HEK293 (cell line): Measurements from ENCODE around the gene HDLBP.

Experiments
- CTCF ChIA-PET: fragments of 350-600 bp; formaldehyde crosslinking; extraction: SDS; loops from one replicate; lab custom pipeline; 2021; ENCODE audit warnings: antibody characterized with exemption; lab: Yijun Ruan, JAX
- POLR2A ChIA-PET: fragments of 300-600 bp; formaldehyde crosslinking; extraction: SDS; loops from one replicate; lab custom pipeline; 2020; ENCODE audit warnings: antibody characterized with exemption, inconsistent platforms; lab: Yijun Ruan, JAX
- H3K27ac ChIP-seq: fragments of 200-500 bp; sonication (Bioruptor generic); 2 replicates; pipeline ENCODE4 v1.5.1; 2014; ENCODE audit warnings: low read depth, low read length, control low read depth, inconsistent platforms; ENCODE audit errors: extremely low read depth
- H3K36me3 ChIP-seq, 2 experiments: fragments of 200-500 bp in 1 of 2; sonication (Bioruptor generic) in 1 of 2; 1 replicate in 1 of 2; 2 replicates in 1 of 2; pipeline ENCODE4 v1.5.1; 2014 to 2017; ENCODE audit warnings: inconsistent platforms in 2 of 2, low read length in 2 of 2; ENCODE audit not compliant: control insufficient read depth in 2 of 2, insufficient read depth in 1 of 2
- H3K4me1 ChIP-seq: fragments of 200-500 bp; sonication (Bioruptor generic); 2 replicates; pipeline ENCODE4 v1.5.1; 2014; ENCODE audit warnings: mild to moderate bottlenecking, low read length, inconsistent platforms; ENCODE audit not compliant: control insufficient read depth, insufficient read depth
- H3K4me3 ChIP-seq: 2 replicates; pipeline ENCODE4 v1.5.1; 2011; ENCODE audit warnings: low read depth, mild to moderate bottlenecking, control low read depth, low read length, moderate library complexity
- H3K9me3 ChIP-seq: fragments of 200-500 bp; sonication (Bioruptor generic); 2 replicates; pipeline ENCODE4 v1.5.1; 2014; ENCODE audit warnings: low read depth, low read length, inconsistent platforms; ENCODE audit not compliant: control insufficient read depth, insufficient read depth
- OVOL3 ChIP-seq: fragments of 450-650 bp; formaldehyde crosslinking; IDR thresholded peaks from 2 replicates; pipeline ENCODE4 v1.5.1; 2016; ENCODE audit warnings: missing biosample characterization, missing genetic modification characterization
- RBAK ChIP-seq: fragments of 450-650 bp; formaldehyde crosslinking; IDR thresholded peaks from 2 replicates; pipeline ENCODE4 v1.5.1; 2016; ENCODE audit warnings: missing biosample characterization, missing genetic modification characterization
- SCRT2 ChIP-seq: fragments of 450-650 bp; formaldehyde crosslinking; IDR thresholded peaks from 2 replicates; pipeline ENCODE4 v1.5.1; 2016; ENCODE audit warnings: missing biosample characterization, missing genetic modification characterization
- SETDB1 ChIP-seq: IDR thresholded peaks from one replicate; pipeline ENCODE4 v1.6.1; 2017; ENCODE audit warnings: mild to moderate bottlenecking, low read length, moderate library complexity, mixed read lengths; ENCODE audit not compliant: insufficient read length
- SP3 ChIP-seq: fragments of 450-650 bp; formaldehyde crosslinking; IDR thresholded peaks from 2 replicates; pipeline ENCODE4 v1.5.1; 2016; ENCODE audit warnings: missing biosample characterization, missing genetic modification characterization
- TCF7L2 ChIP-seq: IDR thresholded peaks from 2 replicates; pipeline ENCODE4 v1.6.1; 2011; ENCODE audit warnings: low read depth, mild to moderate bottlenecking, inconsistent platforms, low read length, moderate library complexity, borderline replicate concordance
- ZBTB17 ChIP-seq: fragments of 450-650 bp; formaldehyde crosslinking; IDR thresholded peaks from 2 replicates; pipeline ENCODE4 v1.5.1; 2016; ENCODE audit warnings: missing biosample characterization, missing genetic modification characterization
- ZNF114 ChIP-seq: fragments of 450-650 bp; formaldehyde crosslinking; IDR thresholded peaks from 2 replicates; pipeline ENCODE4 v1.5.0; 2017; ENCODE audit warnings: missing biosample characterization, missing genetic modification characterization
- ZNF2 ChIP-seq: fragments of 450-650 bp; formaldehyde crosslinking; IDR thresholded peaks from 2 replicates; pipeline ENCODE4 v1.5.1; 2016; ENCODE audit warnings: missing biosample characterization, missing genetic modification characterization
- ZNF37A ChIP-seq: fragments of 450-650 bp; IDR thresholded peaks from 2 replicates; pipeline ENCODE4 v1.5.1; 2018; ENCODE audit warnings: missing biosample characterization, missing genetic modification characterization
- ZNF501 ChIP-seq: fragments of 450-650 bp; formaldehyde crosslinking; IDR thresholded peaks from 2 replicates; pipeline ENCODE4 v1.5.1; 2016; ENCODE audit warnings: missing biosample characterization, missing genetic modification characterization
- ZNF548 ChIP-seq: fragments of 450-650 bp; formaldehyde crosslinking; IDR thresholded peaks from 2 replicates; pipeline ENCODE4 v1.5.1; 2016; ENCODE audit warnings: missing biosample characterization, missing genetic modification characterization
- ZNF670 ChIP-seq: fragments of 450-650 bp; formaldehyde crosslinking; IDR thresholded peaks from 2 replicates; pipeline ENCODE4 v1.5.1; 2016; ENCODE audit warnings: missing biosample characterization, missing genetic modification characterization, low read depth
- ZSCAN16 ChIP-seq: fragments of 450-650 bp; formaldehyde crosslinking; IDR thresholded peaks from 2 replicates; pipeline ENCODE4 v1.5.1; 2016; ENCODE audit warnings: missing biosample characterization, missing genetic modification characterization
- ZSCAN30 ChIP-seq: fragments of 450-650 bp; IDR thresholded peaks from 2 replicates; pipeline ENCODE4 v1.5.1; 2018; ENCODE audit warnings: missing biosample characterization, mild to moderate bottlenecking, missing genetic modification characterization, moderate library complexity
- TF ChIP-seq, protein P1 (sequence below): fragments of 450-650 bp; formaldehyde crosslinking; IDR thresholded peaks from 2 replicates; pipeline ENCODE4 v1.5.1; 2016; ENCODE audit warnings: missing biosample characterization, missing genetic modification characterization
- TF ChIP-seq, protein P2 (sequence below): fragments of 450-650 bp; formaldehyde crosslinking; IDR thresholded peaks from 2 replicates; pipeline ENCODE4; 2016; ENCODE audit warnings: missing biosample characterization, missing genetic modification characterization
- TF ChIP-seq, protein P3 (sequence below): fragments of 450-650 bp; formaldehyde crosslinking; IDR thresholded peaks from 2 replicates; pipeline ENCODE4 v1.5.1; 2016; ENCODE audit warnings: missing biosample characterization, missing genetic modification characterization
- TF ChIP-seq, protein P4 (sequence below): fragments of 450-650 bp; formaldehyde crosslinking; IDR thresholded peaks from 2 replicates; pipeline ENCODE4 v1.5.1; 2016; ENCODE audit warnings: missing biosample characterization, missing genetic modification characterization

The HDLBP gene

DNA sequence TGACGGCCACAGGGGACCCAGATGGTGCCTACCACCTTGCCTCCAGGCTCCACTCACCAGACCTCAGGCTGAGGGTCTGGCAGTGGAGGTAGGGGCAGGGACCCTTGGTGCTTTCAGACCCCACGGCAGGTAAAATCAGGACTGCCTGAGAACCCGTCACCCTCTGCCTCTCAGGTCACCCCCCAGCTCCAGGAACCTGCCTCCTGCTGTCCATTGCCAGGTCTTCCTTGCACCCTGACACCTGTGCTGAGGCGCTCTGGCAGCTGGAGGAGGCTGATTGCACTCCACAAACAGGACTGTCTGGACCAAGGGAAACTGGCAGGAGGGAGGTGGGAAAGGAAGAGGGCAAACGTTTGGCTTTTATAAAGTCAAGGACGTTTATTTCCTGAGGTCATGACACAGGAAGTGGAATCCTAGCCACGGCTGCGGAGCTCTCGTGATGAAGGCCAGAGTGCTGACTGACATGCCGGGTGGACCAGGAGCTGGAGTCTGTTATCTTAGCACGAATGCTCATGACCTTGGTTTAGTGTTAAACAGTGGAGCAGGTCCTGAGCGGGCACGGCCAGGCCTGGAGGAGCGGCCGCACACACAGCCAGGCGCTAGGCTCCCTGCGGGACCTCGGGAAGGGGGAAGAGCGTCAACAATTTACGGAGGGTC, 86.5 kb downstream of the HDLBP start:
- Histone ChIP-seq H3K36me3 (peaks cover 11 to 88% of the 10 kb centered on the region in 2 experiments; a peak in 2 of 3 replicates), H3K9me3 (no peaks in the 10 kb centered on the region)
- TF ChIP-seq TCF7L2 (no peak), ZNF548 (tag by site-specific recombination) (no peak), OVOL3 (tag by site-specific recombination) (no peak), ZNF114 (no peak), ZNF670 (tag by site-specific recombination) (no peak), ZNF501 (tag by site-specific recombination) (no peak), ZNF2 (no peak), ZBTB17 (tag by site-specific recombination) (no peak), SCRT2 (tag by site-specific recombination) (no peak), RBAK (tag by site-specific recombination) (no peak), ZSCAN30 (tag by site-specific recombination) (no peak), ZNF37A (tag by site-specific recombination) (no peak), SETDB1 (no peak), ZSCAN16 (no peak), SP3 (tag by site-specific recombination) (no peak)
- TF ChIP-seq, protein P1, sequence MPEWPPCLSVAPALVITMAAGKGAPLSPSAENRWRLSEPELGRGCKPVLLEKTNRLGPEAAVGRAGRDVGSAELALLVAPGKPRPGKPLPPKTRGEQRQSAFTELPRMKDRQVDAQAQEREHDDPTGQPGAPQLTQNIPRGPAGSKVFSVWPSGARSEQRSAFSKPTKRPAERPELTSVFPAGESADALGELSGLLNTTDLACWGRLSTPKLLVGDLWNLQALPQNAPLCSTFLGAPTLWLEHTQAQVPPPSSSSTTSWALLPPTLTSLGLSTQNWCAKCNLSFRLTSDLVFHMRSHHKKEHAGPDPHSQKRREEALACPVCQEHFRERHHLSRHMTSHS, result no peak
- TF ChIP-seq, protein P2, sequence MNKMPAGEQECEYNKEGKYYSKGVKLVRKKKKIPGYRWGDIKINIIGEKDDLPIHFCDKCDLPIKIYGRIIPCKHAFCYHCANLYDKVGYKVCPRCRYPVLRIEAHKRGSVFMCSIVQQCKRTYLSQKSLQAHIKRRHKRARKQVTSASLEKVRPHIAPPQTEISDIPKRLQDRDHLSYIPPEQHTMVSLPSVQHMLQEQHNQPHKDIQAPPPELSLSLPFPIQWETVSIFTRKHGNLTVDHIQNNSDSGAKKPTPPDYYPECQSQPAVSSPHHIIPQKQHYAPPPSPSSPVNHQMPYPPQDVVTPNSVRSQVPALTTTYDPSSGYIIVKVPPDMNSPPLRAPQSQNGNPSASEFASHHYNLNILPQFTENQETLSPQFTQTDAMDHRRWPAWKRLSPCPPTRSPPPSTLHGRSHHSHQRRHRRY, result no peak
- TF ChIP-seq, protein P3, sequence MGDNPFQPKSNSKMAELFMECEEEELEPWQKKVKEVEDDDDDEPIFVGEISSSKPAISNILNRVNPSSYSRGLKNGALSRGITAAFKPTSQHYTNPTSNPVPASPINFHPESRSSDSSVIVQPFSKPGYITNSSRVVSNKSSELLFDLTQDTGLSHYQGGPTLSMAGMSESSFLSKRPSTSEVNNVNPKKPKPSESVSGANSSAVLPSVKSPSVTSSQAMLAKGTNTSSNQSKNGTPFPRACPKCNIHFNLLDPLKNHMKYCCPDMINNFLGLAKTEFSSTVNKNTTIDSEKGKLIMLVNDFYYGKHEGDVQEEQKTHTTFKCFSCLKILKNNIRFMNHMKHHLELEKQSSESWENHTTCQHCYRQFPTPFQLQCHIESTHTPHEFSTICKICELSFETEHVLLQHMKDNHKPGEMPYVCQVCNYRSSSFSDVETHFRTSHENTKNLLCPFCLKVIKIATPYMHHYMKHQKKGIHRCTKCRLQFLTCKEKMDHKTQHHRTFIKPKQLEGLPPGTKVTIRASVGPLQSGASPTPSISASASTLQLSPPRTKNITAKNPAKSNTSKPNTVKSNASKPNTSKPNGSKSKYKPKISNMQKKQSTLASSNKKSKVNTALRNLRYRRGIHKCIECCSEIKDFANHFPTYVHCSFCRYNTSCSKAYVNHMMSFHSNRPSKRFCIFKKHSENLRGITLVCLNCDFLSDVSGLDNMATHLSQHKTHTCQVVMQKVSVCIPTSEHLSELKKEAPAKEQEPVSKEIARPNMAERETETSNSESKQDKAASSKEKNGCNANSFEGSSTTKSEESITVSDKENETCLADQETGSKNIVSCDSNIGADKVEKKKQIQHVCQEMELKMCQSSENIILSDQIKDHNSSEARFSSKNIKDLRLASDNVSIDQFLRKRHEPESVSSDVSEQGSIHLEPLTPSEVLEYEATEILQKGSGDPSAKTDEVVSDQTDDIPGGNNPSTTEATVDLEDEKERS, result no peak
- TF ChIP-seq, protein P4, sequence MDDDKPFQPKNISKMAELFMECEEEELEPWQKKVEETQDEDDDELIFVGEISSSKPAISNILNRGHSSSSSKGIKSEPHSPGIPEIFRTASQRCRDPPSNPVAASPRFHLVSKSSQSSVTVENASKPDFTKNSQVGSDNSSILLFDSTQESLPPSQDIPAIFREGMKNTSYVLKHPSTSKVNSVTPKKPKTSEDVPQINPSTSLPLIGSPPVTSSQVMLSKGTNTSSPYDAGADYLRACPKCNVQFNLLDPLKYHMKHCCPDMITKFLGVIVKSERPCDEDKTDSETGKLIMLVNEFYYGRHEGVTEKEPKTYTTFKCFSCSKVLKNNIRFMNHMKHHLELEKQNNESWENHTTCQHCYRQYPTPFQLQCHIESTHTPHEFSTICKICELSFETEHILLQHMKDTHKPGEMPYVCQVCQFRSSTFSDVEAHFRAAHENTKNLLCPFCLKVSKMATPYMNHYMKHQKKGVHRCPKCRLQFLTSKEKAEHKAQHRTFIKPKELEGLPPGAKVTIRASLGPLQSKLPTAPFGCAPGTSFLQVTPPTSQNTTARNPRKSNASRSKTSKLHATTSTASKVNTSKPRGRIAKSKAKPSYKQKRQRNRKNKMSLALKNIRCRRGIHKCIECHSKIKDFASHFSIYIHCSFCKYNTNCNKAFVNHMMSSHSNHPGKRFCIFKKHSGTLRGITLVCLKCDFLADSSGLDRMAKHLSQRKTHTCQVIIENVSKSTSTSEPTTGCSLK (tag by site-specific recombination), result no peak
- TF ChIP-seq, all 188 proteins: peak for 0
- Histone ChIP-seq H3K4me1 (no peaks in the 10 kb centered on the region), H3K27ac (no peak overlapping the region), H3K4me3 (no peak overlapping the region)
- POLR2A ChIA-PET, result interaction anchor here (0.6 kb wide), 1 partner anchor 79 kb away, joined by 3 read pairs; the partner anchor contains the start of gene PPP1R7
- CTCF ChIA-PET, result no interaction called here
